ENCODE measurements around the gene SLC35E2B. TPM values are rescaled to one million over a fixed set of nuclear protein-coding genes. Genes with fewer than 3 reads are reported as not detected.
A peak's percentile ranks its signal among the peaks of the same experiment; 100 is the strongest.
"Not testable (repeated sequence)": the region's sequence is repeated elsewhere in the genome, so short reads cannot be mapped to it uniquely, and the experiment has no call there.

The SLC35E2B gene
- 26.1 and 26.4 TPM in 2 replicates for total RNA-seq (2022)
- percentile 58 among the genes with signal in this experiment for Bru-seq, nascent RNA
- BruChase-seq, experiment 1, labeled RNA remaining after a 2-hour chase, result percentile 68 among the genes with signal in this experiment
- BruChase-seq, experiment 2, labeled RNA remaining after a 6-hour chase, result percentile 78 among the genes with signal in this experiment
- long read RNA-seq, full-length matches to known transcripts, result 8 of 16 reads
- long read RNA-seq, partial matches to known transcripts, result 1 of 16 reads
- long read RNA-seq, other reads (novel, unspliced or antisense), result 7 of 16 reads

DNA sequence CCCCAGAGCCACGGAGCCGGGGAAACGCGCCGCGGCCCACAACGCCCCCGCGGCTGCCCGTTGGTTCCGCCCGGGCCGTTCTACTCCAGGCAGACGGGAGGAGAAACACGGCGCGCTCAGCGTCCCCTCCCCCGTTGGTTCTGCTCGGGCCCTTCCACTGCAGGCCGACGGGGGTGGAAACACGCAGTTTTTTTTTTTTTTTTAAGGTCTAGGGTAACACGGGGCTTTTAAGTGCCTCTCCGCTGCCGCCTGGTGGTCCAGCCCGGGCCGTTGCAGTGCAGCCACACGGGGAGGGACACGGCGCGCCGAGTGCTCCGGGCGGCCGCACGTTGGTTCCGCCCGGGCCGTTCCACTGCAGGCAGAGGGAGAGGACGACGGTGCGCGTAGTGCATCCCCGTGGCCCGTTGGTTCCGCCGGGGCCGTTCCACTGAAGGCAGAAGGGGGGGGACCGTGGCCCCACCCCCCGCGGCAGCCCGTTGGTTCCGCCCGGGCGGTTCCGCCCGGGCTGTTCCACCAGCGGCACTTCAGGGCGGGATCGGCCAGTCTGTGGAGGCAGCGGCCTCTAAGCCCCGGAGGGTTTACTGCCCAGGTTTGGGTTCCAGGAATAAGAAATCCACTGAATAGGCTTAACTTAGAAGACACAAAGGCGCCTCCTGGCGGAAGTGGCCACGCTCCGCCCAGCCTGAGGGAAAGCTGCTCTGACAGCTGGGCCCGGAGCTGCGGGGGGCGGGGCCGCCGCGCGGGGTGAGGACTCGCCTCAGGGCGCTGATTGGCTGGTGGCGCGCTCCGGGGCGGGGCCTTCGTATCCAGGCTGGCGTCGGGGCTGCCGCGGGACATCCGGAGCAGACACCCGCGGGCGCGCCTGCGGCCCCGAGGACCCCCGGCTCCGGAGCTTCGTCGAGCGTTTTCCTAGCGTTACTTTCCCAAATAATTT, at the start of gene SLC35E2B:
Gene SLC35E2B, minus strand, starts transcription at position 82 of the 934 bp plus-strand sequence. CDS start 16,096 bp downstream, outside the sequence.
- peak; percentile 79 to 86 for DNase-seq
- H3K36me3 Mint-ChIP-seq (ENCODE audit: insufficient read depth, unreplicated experiment); BruUV-seq (replicated peaks); POLR2A ChIA-PET; H3K9me3 Mint-ChIP-seq (ENCODE audit: unreplicated experiment); H3K4me1 Mint-ChIP-seq (ENCODE audit: low read depth, unreplicated experiment); H3K27ac Mint-ChIP-seq (ENCODE audit: unreplicated experiment); H3K36me3 ChIP-seq (ENCODE audit: control insufficient read depth, insufficient read depth, low read length); H3K27me3 Mint-ChIP-seq (ENCODE audit: insufficient read depth, unreplicated experiment); intact Hi-C loops (cut with micrococcal nuclease; ENCODE audit: unreplicated experiment); CTCF ChIA-PET; H3K4me1 ChIP-seq; H3K27me3 ChIP-seq (replicated peaks; ENCODE audit: control insufficient read depth, insufficient read depth, low read length); H3K9me3 ChIP-seq: not testable (repeated sequence)
- H3K4me3 Mint-ChIP-seq (ENCODE audit: unreplicated experiment), result peak within 1 kb of the TSS; percentile 58
- peak within 1 kb of the TSS; percentile 46 for H3K4me3 ChIP-seq (ENCODE audit: low read depth, low read length)

DNA sequence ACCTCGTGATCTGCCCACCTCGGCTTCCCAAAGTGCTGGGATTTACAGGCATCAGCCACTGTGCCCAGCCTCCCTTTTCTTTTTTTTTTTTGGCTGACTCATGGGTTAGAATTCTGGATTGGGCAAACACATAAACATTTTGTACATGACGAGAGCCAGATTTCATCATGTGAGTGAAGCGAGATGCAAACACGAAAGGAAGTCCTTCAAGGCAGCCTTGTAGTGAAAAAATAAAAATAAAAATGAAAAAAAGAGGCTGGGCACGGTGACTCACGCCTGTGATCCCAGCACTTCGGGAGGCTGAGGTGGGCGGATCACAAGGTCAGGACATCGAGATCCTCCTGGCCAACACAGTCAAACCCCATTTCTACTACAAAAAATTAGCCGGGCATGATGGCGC, 48.4 kb upstream of the SLC35E2B start:
- H3K4me3 Mint-ChIP-seq (ENCODE audit: unreplicated experiment); POLR2A ChIA-PET; H3K4me3 ChIP-seq (ENCODE audit: low read depth, low read length); H3K9me3 Mint-ChIP-seq (ENCODE audit: unreplicated experiment); H3K36me3 ChIP-seq (ENCODE audit: control insufficient read depth, insufficient read depth, low read length); BruUV-seq (replicated peaks); CTCF ChIA-PET; H3K9me3 ChIP-seq; DNase-seq; H3K4me1 Mint-ChIP-seq (ENCODE audit: low read depth, unreplicated experiment); intact Hi-C loops (cut with micrococcal nuclease; ENCODE audit: unreplicated experiment); H3K27me3 Mint-ChIP-seq (ENCODE audit: insufficient read depth, unreplicated experiment); H3K4me1 ChIP-seq; H3K27ac Mint-ChIP-seq (ENCODE audit: unreplicated experiment); H3K27me3 ChIP-seq (replicated peaks; ENCODE audit: control insufficient read depth, insufficient read depth, low read length): not testable (repeated sequence)
- peaks cover 18% of the 10 kb centered on the region for H3K36me3 Mint-ChIP-seq (ENCODE audit: insufficient read depth, unreplicated experiment)

DNA sequence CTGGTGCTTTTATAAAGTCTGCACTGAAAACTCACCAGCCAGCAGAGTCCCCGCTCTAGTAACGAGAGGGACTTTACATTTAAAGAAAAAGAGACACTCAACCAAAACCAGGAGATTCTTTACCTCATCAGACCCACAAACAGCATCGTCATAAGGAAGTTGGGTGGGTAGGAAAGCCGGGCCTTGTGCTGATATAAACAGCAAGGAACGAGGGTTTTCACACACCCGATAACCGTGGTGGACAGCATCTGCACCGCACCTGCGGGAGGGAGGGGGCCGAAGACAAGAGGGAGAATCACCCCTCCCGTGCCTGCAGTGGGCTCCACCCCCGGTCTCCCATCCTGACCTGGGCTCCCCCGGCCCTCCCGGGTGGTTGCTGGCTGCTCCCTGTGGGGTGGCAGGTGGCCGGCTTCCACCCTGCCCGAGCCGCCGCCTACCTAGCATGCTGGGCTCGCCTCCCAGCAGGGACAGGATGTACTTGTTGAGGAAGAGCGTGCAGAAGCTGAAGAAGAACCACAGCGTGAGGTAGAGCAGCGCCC, 46.3 kb upstream of the SLC35E2B start:
- DNase-seq; CTCF ChIA-PET; intact Hi-C loops (cut with micrococcal nuclease; ENCODE audit: unreplicated experiment); H3K27me3 Mint-ChIP-seq (ENCODE audit: insufficient read depth, unreplicated experiment); H3K9me3 Mint-ChIP-seq (ENCODE audit: unreplicated experiment); H3K36me3 ChIP-seq (ENCODE audit: control insufficient read depth, insufficient read depth, low read length); H3K4me3 ChIP-seq (ENCODE audit: low read depth, low read length); H3K27ac Mint-ChIP-seq (ENCODE audit: unreplicated experiment); POLR2A ChIA-PET; BruUV-seq (replicated peaks); H3K4me3 Mint-ChIP-seq (ENCODE audit: unreplicated experiment); H3K9me3 ChIP-seq; H3K4me1 Mint-ChIP-seq (ENCODE audit: low read depth, unreplicated experiment); H3K27me3 ChIP-seq (replicated peaks; ENCODE audit: control insufficient read depth, insufficient read depth, low read length); H3K4me1 ChIP-seq: not testable (repeated sequence)
- H3K36me3 Mint-ChIP-seq (ENCODE audit: insufficient read depth, unreplicated experiment), result peaks cover 16% of the 10 kb centered on the region

- H3K9me3 ChIP-seq; CTCF ChIA-PET; H3K27ac Mint-ChIP-seq (ENCODE audit: unreplicated experiment); DNase-seq; H3K4me3 Mint-ChIP-seq (ENCODE audit: unreplicated experiment); POLR2A ChIA-PET; H3K4me3 ChIP-seq (ENCODE audit: low read depth, low read length); H3K4me1 Mint-ChIP-seq (ENCODE audit: low read depth, unreplicated experiment); H3K4me1 ChIP-seq; H3K36me3 ChIP-seq (ENCODE audit: control insufficient read depth, insufficient read depth, low read length); BruUV-seq (replicated peaks); intact Hi-C loops (cut with micrococcal nuclease; ENCODE audit: unreplicated experiment); H3K9me3 Mint-ChIP-seq (ENCODE audit: unreplicated experiment); H3K27me3 Mint-ChIP-seq (ENCODE audit: insufficient read depth, unreplicated experiment); H3K27me3 ChIP-seq (replicated peaks; ENCODE audit: control insufficient read depth, insufficient read depth, low read length): not testable (repeated sequence)
- H3K36me3 Mint-ChIP-seq (ENCODE audit: insufficient read depth, unreplicated experiment), result peaks cover 16% of the 10 kb centered on the region
Observed at GRCh38 chr1:1737675-1738590, 45.3 kb upstream of the SLC35E2B start.
